H1 (cell line): Measurements from ENCODE around the gene SKAP1.

Experiments
- ATF3 ChIP-seq: IDR thresholded peaks from 2 replicates; pipeline ENCODE4 v1.6.1; 2011; ENCODE audit warnings: low read depth, mild to moderate bottlenecking, low read length; ENCODE audit not compliant: insufficient read depth
- EZH2 ChIP-seq: fragments of 200-600 bp; sonication (generic); IDR thresholded peaks from 2 replicates; pipeline ENCODE4 v1.7.1; 2012; ENCODE audit warnings: low read depth, mild to moderate bottlenecking, moderate library complexity, low read length, inconsistent platforms; ENCODE audit not compliant: severe bottlenecking
- GABPA ChIP-seq: IDR thresholded peaks from 2 replicates; pipeline ENCODE4 v1.6.1; 2011; ENCODE audit warnings: mild to moderate bottlenecking, low read length, moderate library complexity, borderline replicate concordance; ENCODE audit not compliant: insufficient read depth
- POLR2AphosphoS5 ChIP-seq: IDR thresholded peaks from 2 replicates; pipeline ENCODE4 v1.6.1; 2011; ENCODE audit warnings: low read depth, low read length
- TAF1 ChIP-seq: IDR thresholded peaks from 2 replicates; pipeline ENCODE4 v1.6.1; 2011; ENCODE audit warnings: mild to moderate bottlenecking, low read depth, low read length
- ZNF274 ChIP-seq: IDR thresholded peaks from 2 replicates; pipeline ENCODE4 v1.7.0; 2012; ENCODE audit warnings: low read length, borderline replicate concordance; ENCODE audit errors: extremely low read depth
- TF ChIP-seq, protein P1 (sequence below), 3 experiments: IDR thresholded peaks; 1 replicate in 2 of 3; 2 replicates in 1 of 3; pipeline versions ENCODE4 v1.5.1 to v1.6.1; 2011; ENCODE audit warnings: low read length in 3 of 3, mild to moderate bottlenecking in 3 of 3, inconsistent platforms in 2 of 3, low read depth in 1 of 3, moderate library complexity in 1 of 3; ENCODE audit not compliant: insufficient read depth in 1 of 3; ENCODE audit errors: control extremely low read depth in 1 of 3
- TF ChIP-seq, protein P2 (sequence below): IDR thresholded peaks from 2 replicates; pipeline ENCODE4 v1.6.1; 2011; ENCODE audit warnings: low read length, improper control_type of control experiment

GRCh38 chr17:48211011-48211410 lies 219.0 kb downstream of the SKAP1 start:
- TF ChIP-seq, protein P1, sequence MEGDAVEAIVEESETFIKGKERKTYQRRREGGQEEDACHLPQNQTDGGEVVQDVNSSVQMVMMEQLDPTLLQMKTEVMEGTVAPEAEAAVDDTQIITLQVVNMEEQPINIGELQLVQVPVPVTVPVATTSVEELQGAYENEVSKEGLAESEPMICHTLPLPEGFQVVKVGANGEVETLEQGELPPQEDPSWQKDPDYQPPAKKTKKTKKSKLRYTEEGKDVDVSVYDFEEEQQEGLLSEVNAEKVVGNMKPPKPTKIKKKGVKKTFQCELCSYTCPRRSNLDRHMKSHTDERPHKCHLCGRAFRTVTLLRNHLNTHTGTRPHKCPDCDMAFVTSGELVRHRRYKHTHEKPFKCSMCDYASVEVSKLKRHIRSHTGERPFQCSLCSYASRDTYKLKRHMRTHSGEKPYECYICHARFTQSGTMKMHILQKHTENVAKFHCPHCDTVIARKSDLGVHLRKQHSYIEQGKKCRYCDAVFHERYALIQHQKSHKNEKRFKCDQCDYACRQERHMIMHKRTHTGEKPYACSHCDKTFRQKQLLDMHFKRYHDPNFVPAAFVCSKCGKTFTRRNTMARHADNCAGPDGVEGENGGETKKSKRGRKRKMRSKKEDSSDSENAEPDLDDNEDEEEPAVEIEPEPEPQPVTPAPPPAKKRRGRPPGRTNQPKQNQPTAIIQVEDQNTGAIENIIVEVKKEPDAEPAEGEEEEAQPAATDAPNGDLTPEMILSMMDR (IDR thresholded peaks at IDR 0.05; ENCODE audit: control extremely low read depth in 1 of 3, insufficient read depth in 1 of 3, low read depth in 1 of 3, low read length in 3 of 3), result no peak
- no peak for TF ChIP-seq ZNF274
- no peak for TF ChIP-seq ATF3
- no peak for TF ChIP-seq POLR2AphosphoS5
- no peak for TF ChIP-seq GABPA
- TF ChIP-seq, protein P2, sequence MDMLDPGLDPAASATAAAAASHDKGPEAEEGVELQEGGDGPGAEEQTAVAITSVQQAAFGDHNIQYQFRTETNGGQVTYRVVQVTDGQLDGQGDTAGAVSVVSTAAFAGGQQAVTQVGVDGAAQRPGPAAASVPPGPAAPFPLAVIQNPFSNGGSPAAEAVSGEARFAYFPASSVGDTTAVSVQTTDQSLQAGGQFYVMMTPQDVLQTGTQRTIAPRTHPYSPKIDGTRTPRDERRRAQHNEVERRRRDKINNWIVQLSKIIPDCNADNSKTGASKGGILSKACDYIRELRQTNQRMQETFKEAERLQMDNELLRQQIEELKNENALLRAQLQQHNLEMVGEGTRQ, result no peak
- no peak for TF ChIP-seq EZH2
- TF ChIP-seq TAF1, result no peak
